LHCN-M2 (cell line): ENCODE results near the gene HAUS2. TPM values are rescaled to one million over a fixed set of nuclear protein-coding genes. Genes with fewer than 3 reads are reported as not detected.
A peak's percentile ranks its signal among the peaks of the same experiment; 100 is the strongest.

ENCODE experiments used
- DNase-seq: peaks from one replicate; pipeline ENCODE4 v3.0.0-alpha.2; 2012; ENCODE audit warnings: low read depth
- total RNA-seq: library from RNA; depleted of rRNA; stranded (reverse); fragments of >200 nt; gene quantifications from 2 replicates; pipeline ENCODE4 v1.2.3, GENCODE V29; 2014; rRNA removed

HAUS2 gene
- total RNA-seq, 1 experiment from 2014 or later, result 65.8 TPM

- no peak for DNase-seq
Measured at GRCh38 chr15:42605796-42606195, 57.2 kb downstream of the HAUS2 start.

DNA sequence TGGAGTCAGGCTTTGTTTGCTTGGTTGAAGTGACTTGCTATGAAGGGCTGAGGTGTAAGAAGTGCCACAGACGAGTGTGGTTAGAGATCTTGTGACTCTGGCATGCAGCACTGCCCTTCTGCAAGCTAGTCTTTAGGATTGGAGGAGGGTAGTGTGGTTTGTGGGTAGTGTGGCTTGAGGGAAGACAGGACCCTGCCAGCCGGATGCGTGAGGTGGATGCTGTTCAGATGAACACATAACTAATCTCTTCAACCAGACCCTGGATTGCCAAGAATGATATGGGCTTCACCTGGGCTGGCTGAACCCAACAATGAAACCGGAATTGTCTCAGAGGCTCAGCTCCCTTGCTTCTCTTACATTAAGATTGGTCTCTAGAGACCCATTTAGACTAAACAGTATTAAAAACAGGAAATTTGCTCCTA is 59.5 kb downstream of the HAUS2 start:
- peak; percentile 69 for DNase-seq

- DNase-seq, result no peak
Measured at GRCh38 chr15:42608752-42609488, 60.3 kb downstream of the HAUS2 start.

GRCh38 chr15:42611532-42611931 is 62.9 kb downstream of the HAUS2 start:
- DNase-seq, result no peak

GRCh38 chr15:42612367-42612912 is 63.8 kb downstream of the HAUS2 start:
- DNase-seq, result no peak

- DNase-seq, result no peak
Measured at GRCh38 chr15:42616107-42616506, 67.5 kb downstream of the HAUS2 start.

Other genes with a start within 250 kb of the HAUS2 start
- gene CAPN3, start 189.3 kb upstream of the HAUS2 start, total RNA-seq, result 0.17 and 0.77 TPM in 2 replicates
- 65.3 and 74.2 TPM in 2 replicates for gene ZNF106, start 57.7 kb upstream of the HAUS2 start, total RNA-seq
- gene SNAP23, start 53.2 kb upstream of the HAUS2 start, total RNA-seq, result 36.5 and 58.0 TPM in 2 replicates
- gene LRRC57, start within 50 bp of the HAUS2 start, total RNA-seq, result 9.0 and 12.6 TPM in 2 replicates
- gene STARD9, start 26.8 kb downstream of the HAUS2 start, total RNA-seq, result 3.9 and 4.8 TPM in 2 replicates
- 20.0 and 20.1 TPM in 2 replicates for gene CDAN1, start 188.3 kb downstream of the HAUS2 start, total RNA-seq